Peyer's patch (tissue), 4 donors: ENCODE data around the gene DOCK1. TPM values are rescaled to one million over a fixed set of nuclear protein-coding genes. Genes with fewer than 3 reads are reported as not detected.

ENCODE experiments used
- DNase-seq, 3 donors: peaks; one replicate each; pipeline ENCODE4 v3.0.0-alpha.2; 2017 to 2019
- H3K27ac ChIP-seq, 4 donors: fragments of 200-600 bp; sonication (generic); one replicate each; pipeline ENCODE4 v1.5.1; 2016 to 2019
- H3K27me3 ChIP-seq, 2 donors: fragments of 200-600 bp; sonication (generic); one replicate each; pipeline ENCODE4 v1.5.1; 2019
- H3K36me3 ChIP-seq, 3 donors: fragments of 200-600 bp; sonication (generic); one replicate each; pipeline ENCODE4 v1.5.1; 2016 to 2019
- H3K4me1 ChIP-seq, 4 donors: fragments of 200-600 bp; sonication (generic); one replicate each; pipeline ENCODE4 v1.5.1; 2016 to 2019
- H3K4me3 ChIP-seq, 4 donors: fragments of 200-600 bp; sonication (generic); 1 replicate in 3 of 4; 2 replicates in 1 of 4; pipeline ENCODE4 v1.5.1; 2016 to 2019; ENCODE audit warnings: mild to moderate bottlenecking in 1 of 4
- H3K9me3 ChIP-seq, 4 donors: fragments of 200-600 bp; sonication (generic); one replicate each; pipeline ENCODE4 v1.5.1; 2016 to 2019; ENCODE audit warnings: mild to moderate bottlenecking in 1 of 4
- POLR2A ChIP-seq, 2 donors: fragments of 450-650 bp; IDR thresholded peaks; one replicate each; pipeline ENCODE4 v1.5.1; 2017; ENCODE audit warnings: antibody characterized with exemption in 2 of 2, mild to moderate bottlenecking in 2 of 2, moderate library complexity in 2 of 2
- total RNA-seq, 4 donors: library from RNA; depleted of rRNA; stranded (reverse); fragments of >200 nt; gene quantifications; one replicate each; pipeline ENCODE4 v1.1.0, GENCODE V29; 2016
- TF ChIP-seq, protein P1 (sequence below), 6 experiments: fragments of 450-650 bp in 4 of 6; fragments of 200-600 bp in 2 of 6; sonication (generic) in 1 of 6; IDR thresholded peaks; one replicate each; pipeline ENCODE4 v1.5.1; 2017 to 2019; ENCODE audit warnings: antibody characterized with exemption in 6 of 6, mild to moderate bottlenecking in 3 of 6, moderate library complexity in 1 of 6

DOCK1 gene
- total RNA-seq, 4 donors from 2014 or later = 42.0 to 117 (median 92.2) TPM

DNA sequence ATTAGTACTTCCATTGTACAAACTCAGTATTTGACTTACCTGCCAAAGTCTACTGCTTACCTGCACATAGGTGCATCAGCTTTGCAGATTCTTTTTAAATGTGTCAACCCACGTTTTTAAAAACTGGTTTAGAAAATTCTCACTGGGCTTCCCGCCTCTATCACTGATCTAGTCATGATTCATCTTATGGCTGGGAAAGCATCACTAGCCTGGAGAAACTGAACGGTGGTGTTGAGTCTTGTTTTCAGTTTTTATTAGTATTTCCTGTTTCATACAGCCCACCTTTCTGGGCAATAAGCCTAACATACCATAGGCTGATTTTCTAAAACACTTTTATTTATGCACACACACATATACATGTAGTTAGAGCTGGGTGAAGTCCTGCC lies 19.7 kb downstream of the DOCK1 start:
- H3K9me3 ChIP-seq = no peaks in the 10 kb centered on the region
- H3K36me3 ChIP-seq = peaks cover 0 to 6% (median 0%) of the 10 kb centered on the region in 3 donors
- peaks cover 0 to 22% (median 0%) of the 10 kb centered on the region in 4 donors for H3K4me1 ChIP-seq
- no peak overlapping the region for H3K27ac ChIP-seq
- H3K4me3 ChIP-seq = no peak overlapping the region
- DNase-seq = no peak
- no peaks in the 10 kb centered on the region for H3K27me3 ChIP-seq
- TF ChIP-seq, protein P1, sequence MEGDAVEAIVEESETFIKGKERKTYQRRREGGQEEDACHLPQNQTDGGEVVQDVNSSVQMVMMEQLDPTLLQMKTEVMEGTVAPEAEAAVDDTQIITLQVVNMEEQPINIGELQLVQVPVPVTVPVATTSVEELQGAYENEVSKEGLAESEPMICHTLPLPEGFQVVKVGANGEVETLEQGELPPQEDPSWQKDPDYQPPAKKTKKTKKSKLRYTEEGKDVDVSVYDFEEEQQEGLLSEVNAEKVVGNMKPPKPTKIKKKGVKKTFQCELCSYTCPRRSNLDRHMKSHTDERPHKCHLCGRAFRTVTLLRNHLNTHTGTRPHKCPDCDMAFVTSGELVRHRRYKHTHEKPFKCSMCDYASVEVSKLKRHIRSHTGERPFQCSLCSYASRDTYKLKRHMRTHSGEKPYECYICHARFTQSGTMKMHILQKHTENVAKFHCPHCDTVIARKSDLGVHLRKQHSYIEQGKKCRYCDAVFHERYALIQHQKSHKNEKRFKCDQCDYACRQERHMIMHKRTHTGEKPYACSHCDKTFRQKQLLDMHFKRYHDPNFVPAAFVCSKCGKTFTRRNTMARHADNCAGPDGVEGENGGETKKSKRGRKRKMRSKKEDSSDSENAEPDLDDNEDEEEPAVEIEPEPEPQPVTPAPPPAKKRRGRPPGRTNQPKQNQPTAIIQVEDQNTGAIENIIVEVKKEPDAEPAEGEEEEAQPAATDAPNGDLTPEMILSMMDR (IDR thresholded peaks at IDR 0.05) = no peak
- TF ChIP-seq POLR2A (IDR thresholded peaks at IDR 0.05) = no peak

DNA sequence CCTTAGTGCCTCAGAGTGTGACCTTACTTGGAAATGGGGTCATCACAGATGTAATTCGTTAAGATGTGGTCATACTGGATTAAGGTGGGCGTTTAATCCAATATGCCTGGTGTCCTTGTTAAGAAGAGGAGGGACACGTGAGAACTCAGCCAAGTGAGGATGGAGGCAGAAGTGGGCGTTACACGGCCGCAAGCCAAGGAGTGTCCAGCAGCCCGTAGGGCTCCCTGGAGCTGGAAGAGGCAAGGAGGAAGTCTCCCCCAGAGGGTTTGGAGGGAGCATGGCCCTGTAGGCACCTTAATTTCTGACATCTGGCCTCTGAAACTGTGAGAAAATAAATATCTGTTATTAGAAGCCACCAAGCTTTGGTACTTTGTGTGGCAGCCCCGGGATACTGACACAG lies 21.3 kb downstream of the DOCK1 start:
- H3K36me3 ChIP-seq = peaks cover 0 to 6% (median 0%) of the 10 kb centered on the region in 3 donors
- no peak overlapping the region for H3K4me3 ChIP-seq
- peaks cover 0 to 36% (median 0%) of the 10 kb centered on the region in 4 donors for H3K4me1 ChIP-seq
- H3K27me3 ChIP-seq = no peaks in the 10 kb centered on the region
- no peaks in the 10 kb centered on the region for H3K9me3 ChIP-seq
- TF ChIP-seq POLR2A (IDR thresholded peaks at IDR 0.05) = no peak
- TF ChIP-seq, protein P1 (IDR thresholded peaks at IDR 0.05) = no peak
- H3K27ac ChIP-seq = no peak overlapping the region
- DNase-seq = no peak

DNA sequence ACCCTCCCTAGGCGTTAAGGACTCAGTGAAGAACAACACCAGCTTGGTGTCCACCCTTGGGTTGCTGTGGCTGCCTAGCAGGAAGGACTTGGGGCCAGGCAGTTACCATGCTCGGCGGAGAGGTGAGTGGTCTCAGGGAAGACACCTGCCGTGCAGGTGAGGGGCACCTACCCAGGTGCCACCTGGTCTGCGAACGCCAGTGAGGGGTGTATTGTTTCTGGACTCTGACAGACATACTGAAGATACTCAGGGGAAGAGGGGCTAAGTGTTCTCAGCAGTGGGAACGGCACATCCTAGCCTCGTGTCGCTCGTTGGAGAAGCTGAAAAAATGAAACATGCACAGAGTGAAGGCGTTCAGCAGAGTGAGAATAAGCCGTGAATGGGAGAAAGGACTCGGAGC lies 22.6 kb downstream of the DOCK1 start:
- Histone ChIP-seq H3K9me3 (no peaks in the 10 kb centered on the region), H3K27ac (no peak overlapping the region), H3K36me3 (peaks cover 0 to 6% (median 0%) of the 10 kb centered on the region in 3 donors), H3K4me3 (no peak overlapping the region), H3K4me1 (peaks cover 0 to 40% (median 0%) of the 10 kb centered on the region in 4 donors), H3K27me3 (no peaks in the 10 kb centered on the region)
- no peak for DNase-seq
- no peak for TF ChIP-seq POLR2A (IDR thresholded peaks at IDR 0.05)
- TF ChIP-seq, protein P1 (IDR thresholded peaks at IDR 0.05) = no peak

DNA sequence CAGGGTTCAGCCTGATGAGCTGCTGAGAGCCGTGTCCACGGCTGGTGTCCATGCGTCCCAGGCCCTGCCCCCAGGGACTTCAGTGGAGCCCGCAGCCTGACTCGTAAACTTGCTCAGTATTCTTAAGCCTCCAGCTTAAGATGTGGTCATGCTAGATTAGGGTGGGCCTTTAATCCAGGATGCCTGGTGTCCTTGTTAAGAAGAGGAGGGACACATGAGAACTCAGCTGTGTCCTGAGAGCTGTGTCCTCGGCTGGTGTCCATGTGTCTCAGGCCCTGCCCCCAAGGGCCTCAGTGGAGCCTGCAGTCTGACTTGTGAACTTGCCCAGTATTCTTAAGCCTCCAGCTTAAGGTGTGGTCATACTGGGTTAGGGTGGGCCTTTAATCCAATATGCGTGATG lies 23.0 kb downstream of the DOCK1 start:
- H3K4me3 ChIP-seq = no peak overlapping the region
- no peak for DNase-seq
- H3K36me3 ChIP-seq = peaks cover 0 to 6% (median 0%) of the 10 kb centered on the region in 3 donors
- no peaks in the 10 kb centered on the region for H3K9me3 ChIP-seq
- TF ChIP-seq, protein P1 (IDR thresholded peaks at IDR 0.05) = no peak
- no peak for TF ChIP-seq POLR2A (IDR thresholded peaks at IDR 0.05)
- peaks cover 0 to 40% (median 0%) of the 10 kb centered on the region in 4 donors for H3K4me1 ChIP-seq
- no peak overlapping the region for H3K27ac ChIP-seq
- no peaks in the 10 kb centered on the region for H3K27me3 ChIP-seq

DNA sequence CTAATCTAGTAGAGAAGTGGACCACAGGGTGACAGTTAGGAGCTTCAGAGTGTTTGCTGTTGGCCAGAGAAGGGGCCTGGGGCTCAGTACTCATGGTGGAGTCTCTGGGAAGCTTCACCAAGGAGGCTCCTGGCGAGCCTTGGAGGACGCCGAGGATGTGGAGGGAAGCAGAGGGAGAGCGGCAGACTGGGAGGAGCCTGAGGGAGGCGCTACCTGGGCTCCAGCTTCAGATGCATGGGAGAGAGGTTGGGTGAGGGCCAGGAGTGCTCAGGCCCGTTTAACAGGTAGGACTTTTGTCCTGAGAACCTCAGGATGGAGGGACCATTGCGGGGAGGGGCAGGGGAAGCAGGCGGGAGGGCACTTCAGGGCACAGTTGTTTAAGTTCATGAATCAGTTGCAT lies 24.2 kb downstream of the DOCK1 start:
- H3K36me3 ChIP-seq = peaks cover 0 to 6% (median 0%) of the 10 kb centered on the region in 3 donors
- DNase-seq = no peak
- H3K4me3 ChIP-seq = no peak overlapping the region
- H3K9me3 ChIP-seq = no peaks in the 10 kb centered on the region
- TF ChIP-seq, protein P1 (IDR thresholded peaks at IDR 0.05) = no peak
- no peak for TF ChIP-seq POLR2A (IDR thresholded peaks at IDR 0.05)
- peaks cover 0 to 38% (median 0%) of the 10 kb centered on the region in 4 donors for H3K4me1 ChIP-seq
- H3K27me3 ChIP-seq = no peaks in the 10 kb centered on the region
- H3K27ac ChIP-seq = no peak overlapping the region
